Peyer's patch (tissue), 4 donors: Measurements from ENCODE around the gene TM9SF4. TPM values are rescaled to one million over a fixed set of nuclear protein-coding genes. Genes with fewer than 3 reads are reported as not detected.
A peak's percentile ranks its signal among the peaks of the same experiment; 100 is the strongest.

Source experiments
- DNase-seq, 3 donors: peaks; one replicate each; pipeline ENCODE4 v3.0.0-alpha.2; 2017 to 2019
- H3K27ac ChIP-seq, 4 donors: fragments of 200-600 bp; sonication (generic); one replicate each; pipeline ENCODE4 v1.5.1; 2016 to 2019
- H3K27me3 ChIP-seq, 2 donors: fragments of 200-600 bp; sonication (generic); one replicate each; pipeline ENCODE4 v1.5.1; 2019
- H3K36me3 ChIP-seq, 3 donors: fragments of 200-600 bp; sonication (generic); one replicate each; pipeline ENCODE4 v1.5.1; 2016 to 2019
- H3K4me1 ChIP-seq, 4 donors: fragments of 200-600 bp; sonication (generic); one replicate each; pipeline ENCODE4 v1.5.1; 2016 to 2019
- H3K4me3 ChIP-seq, 4 donors: fragments of 200-600 bp; sonication (generic); 1 replicate in 3 of 4; 2 replicates in 1 of 4; pipeline ENCODE4 v1.5.1; 2016 to 2019; ENCODE audit warnings: mild to moderate bottlenecking in 1 of 4
- H3K9me3 ChIP-seq, 4 donors: fragments of 200-600 bp; sonication (generic); one replicate each; pipeline ENCODE4 v1.5.1; 2016 to 2019; ENCODE audit warnings: mild to moderate bottlenecking in 1 of 4
- POLR2A ChIP-seq, 2 donors: fragments of 450-650 bp; IDR thresholded peaks; one replicate each; pipeline ENCODE4 v1.5.1; 2017; ENCODE audit warnings: antibody characterized with exemption in 2 of 2, mild to moderate bottlenecking in 2 of 2, moderate library complexity in 2 of 2
- total RNA-seq, 4 donors: library from RNA; depleted of rRNA; stranded (reverse); fragments of >200 nt; gene quantifications; one replicate each; pipeline ENCODE4 v1.1.0, GENCODE V29; 2016
- TF ChIP-seq, protein P1 (sequence below), 6 experiments: fragments of 450-650 bp in 4 of 6; fragments of 200-600 bp in 2 of 6; sonication (generic) in 1 of 6; IDR thresholded peaks; one replicate each; pipeline ENCODE4 v1.5.1; 2017 to 2019; ENCODE audit warnings: antibody characterized with exemption in 6 of 6, mild to moderate bottlenecking in 3 of 6, moderate library complexity in 1 of 6

Gene TM9SF4
- total RNA-seq, 4 donors from 2014 or later, result 28.9 to 59.5 (median 45.5) TPM

DNA sequence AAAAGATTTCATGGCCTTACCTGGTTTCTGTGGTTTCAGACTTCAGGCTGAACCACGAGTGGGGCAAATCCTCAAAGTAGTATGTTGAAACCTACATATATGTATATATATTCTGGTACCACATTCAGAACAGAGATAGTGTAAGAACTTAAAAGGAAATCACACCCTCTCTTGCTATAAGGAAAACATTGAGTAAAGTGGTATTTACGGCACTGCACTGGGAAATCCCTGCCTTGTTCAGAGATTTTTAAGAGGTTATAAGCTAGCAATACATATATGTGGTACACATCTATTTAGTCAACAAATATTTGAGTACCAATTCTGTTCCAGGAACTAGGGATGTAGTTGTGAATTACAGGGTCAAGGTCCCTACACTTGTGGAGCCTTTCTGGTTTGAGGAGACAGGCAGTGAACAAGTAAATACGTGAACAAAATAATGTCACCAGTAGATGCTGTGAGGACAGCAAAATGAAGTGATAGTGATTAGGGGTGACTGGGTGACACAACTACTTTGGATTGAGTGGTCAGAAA, 1.7 kb downstream of the TM9SF4 start:
- no peaks in the 10 kb centered on the region for H3K27me3 ChIP-seq
- H3K27ac ChIP-seq, result peak overlapping the region in 3 of 4 donors; percentile 23 to 94 (median 50)
- H3K9me3 ChIP-seq, result no peaks in the 10 kb centered on the region
- peak overlapping the region in 1 of 4 donors; percentile 96 for H3K4me3 ChIP-seq
- H3K4me1 ChIP-seq, result peaks cover 0 to 31% (median 3%) of the 10 kb centered on the region in 4 donors
- TF ChIP-seq, protein P1, sequence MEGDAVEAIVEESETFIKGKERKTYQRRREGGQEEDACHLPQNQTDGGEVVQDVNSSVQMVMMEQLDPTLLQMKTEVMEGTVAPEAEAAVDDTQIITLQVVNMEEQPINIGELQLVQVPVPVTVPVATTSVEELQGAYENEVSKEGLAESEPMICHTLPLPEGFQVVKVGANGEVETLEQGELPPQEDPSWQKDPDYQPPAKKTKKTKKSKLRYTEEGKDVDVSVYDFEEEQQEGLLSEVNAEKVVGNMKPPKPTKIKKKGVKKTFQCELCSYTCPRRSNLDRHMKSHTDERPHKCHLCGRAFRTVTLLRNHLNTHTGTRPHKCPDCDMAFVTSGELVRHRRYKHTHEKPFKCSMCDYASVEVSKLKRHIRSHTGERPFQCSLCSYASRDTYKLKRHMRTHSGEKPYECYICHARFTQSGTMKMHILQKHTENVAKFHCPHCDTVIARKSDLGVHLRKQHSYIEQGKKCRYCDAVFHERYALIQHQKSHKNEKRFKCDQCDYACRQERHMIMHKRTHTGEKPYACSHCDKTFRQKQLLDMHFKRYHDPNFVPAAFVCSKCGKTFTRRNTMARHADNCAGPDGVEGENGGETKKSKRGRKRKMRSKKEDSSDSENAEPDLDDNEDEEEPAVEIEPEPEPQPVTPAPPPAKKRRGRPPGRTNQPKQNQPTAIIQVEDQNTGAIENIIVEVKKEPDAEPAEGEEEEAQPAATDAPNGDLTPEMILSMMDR (IDR thresholded peaks at IDR 0.05), result no peak
- TF ChIP-seq POLR2A (IDR thresholded peaks at IDR 0.05), result no peak
- peaks cover 0 to 6% (median 0%) of the 10 kb centered on the region in 3 donors for H3K36me3 ChIP-seq
- DNase-seq, result no peak

DNA sequence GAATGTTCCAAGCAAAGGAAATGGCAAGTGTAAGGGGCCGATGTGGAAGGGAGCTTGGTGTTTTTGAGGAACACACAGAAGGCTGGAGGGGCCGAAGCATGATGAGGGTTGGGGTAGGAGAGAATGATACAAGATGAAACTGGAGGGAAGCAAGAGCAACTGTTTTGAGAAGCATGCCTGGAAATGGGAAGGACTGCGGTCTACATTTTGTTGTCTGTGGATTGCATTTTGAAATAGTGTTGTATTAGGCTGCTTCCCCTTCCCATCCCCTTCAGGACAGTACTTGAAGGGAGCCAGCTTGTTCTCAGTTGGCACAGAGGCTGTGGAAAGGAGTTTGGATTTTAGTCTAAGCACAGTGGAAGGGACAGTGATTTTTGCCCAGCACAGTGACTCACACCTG, 2.2 kb downstream of the TM9SF4 start:
- peaks cover 0 to 32% (median 3%) of the 10 kb centered on the region in 4 donors for H3K4me1 ChIP-seq
- peak overlapping the region in 3 of 4 donors; percentile 23 to 94 (median 50) for H3K27ac ChIP-seq
- H3K36me3 ChIP-seq, result peaks cover 0 to 6% (median 0%) of the 10 kb centered on the region in 3 donors
- H3K9me3 ChIP-seq, result no peaks in the 10 kb centered on the region
- TF ChIP-seq POLR2A (IDR thresholded peaks at IDR 0.05), result no peak
- TF ChIP-seq, protein P1 (IDR thresholded peaks at IDR 0.05), result no peak
- no peak for DNase-seq
- H3K4me3 ChIP-seq, result no peak overlapping the region
- H3K27me3 ChIP-seq, result no peaks in the 10 kb centered on the region

DNA sequence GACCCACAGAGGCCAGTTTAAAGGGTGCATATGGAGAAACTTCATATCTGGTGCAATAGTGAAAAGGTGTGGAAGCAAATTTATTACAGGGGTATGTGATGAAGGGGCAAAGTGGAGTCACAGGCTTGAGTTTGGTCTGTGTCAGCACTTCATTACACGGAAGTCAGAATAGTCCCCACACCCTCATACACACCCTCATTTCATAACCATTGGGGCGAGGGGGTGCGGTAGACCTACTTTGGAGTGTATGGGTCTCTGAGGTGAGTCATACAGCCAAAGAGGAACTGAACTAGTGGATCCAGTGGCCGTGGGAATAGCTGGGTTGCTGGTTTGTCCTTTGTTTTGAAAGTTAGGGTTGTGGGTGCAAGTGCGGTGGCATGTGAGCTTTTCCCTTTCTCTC, 3.3 kb downstream of the TM9SF4 start:
- DNase-seq, result peak in 2 of 3 donors; percentile 69 to 85
- peaks cover 0 to 35% (median 3%) of the 10 kb centered on the region in 4 donors for H3K4me1 ChIP-seq
- no peaks in the 10 kb centered on the region for H3K27me3 ChIP-seq
- H3K36me3 ChIP-seq, result peaks cover 0 to 6% (median 0%) of the 10 kb centered on the region in 3 donors
- no peak overlapping the region for H3K4me3 ChIP-seq
- H3K9me3 ChIP-seq, result no peaks in the 10 kb centered on the region
- peak overlapping the region in 3 of 4 donors; percentile 23 to 94 (median 50) for H3K27ac ChIP-seq
- TF ChIP-seq, protein P1 (IDR thresholded peaks at IDR 0.05), result no peak
- TF ChIP-seq POLR2A (IDR thresholded peaks at IDR 0.05), result peak in 1 of 2 donors; percentile 28

DNA sequence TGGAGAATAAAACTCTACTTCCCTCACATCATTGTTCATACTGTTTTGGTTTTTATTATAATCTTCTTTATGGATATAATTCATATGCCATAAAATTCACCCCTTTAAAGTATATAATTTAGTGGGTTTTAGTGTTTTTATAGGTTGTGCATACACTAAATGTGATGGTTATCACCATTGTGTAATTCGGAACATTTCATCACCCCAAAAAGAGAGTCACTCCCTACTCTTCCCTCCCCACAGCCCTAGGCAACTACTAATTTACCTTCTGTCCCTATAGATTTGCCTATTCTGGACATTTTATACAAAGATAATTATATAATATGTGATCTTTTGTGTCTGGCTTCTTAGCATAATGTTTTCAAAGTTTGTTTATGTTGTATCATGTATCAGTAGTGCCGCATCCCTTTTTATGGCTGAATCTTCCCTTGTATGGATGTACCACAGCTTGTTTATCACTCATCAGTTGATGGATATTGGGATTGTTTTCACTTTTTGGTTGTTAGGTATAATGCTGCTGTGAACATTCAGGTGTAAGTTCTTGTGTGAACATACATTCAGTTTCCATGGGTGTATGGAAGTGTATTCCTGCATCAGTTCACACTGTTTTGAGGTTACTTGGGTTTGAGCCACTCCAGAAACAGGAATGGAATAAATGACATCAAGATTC, 4.2 kb downstream of the TM9SF4 start:
- no peak for TF ChIP-seq POLR2A (IDR thresholded peaks at IDR 0.05)
- TF ChIP-seq, protein P1 (IDR thresholded peaks at IDR 0.05), result no peak
- no peak for DNase-seq
- Histone ChIP-seq H3K27me3 (no peaks in the 10 kb centered on the region), H3K27ac (peak overlapping the region in 1 of 4 donors; percentile 14), H3K36me3 (peaks cover 0 to 6% (median 0%) of the 10 kb centered on the region in 3 donors), H3K9me3 (no peaks in the 10 kb centered on the region), H3K4me3 (no peak overlapping the region), H3K4me1 (peaks cover 0 to 35% (median 3%) of the 10 kb centered on the region in 4 donors)

DNA sequence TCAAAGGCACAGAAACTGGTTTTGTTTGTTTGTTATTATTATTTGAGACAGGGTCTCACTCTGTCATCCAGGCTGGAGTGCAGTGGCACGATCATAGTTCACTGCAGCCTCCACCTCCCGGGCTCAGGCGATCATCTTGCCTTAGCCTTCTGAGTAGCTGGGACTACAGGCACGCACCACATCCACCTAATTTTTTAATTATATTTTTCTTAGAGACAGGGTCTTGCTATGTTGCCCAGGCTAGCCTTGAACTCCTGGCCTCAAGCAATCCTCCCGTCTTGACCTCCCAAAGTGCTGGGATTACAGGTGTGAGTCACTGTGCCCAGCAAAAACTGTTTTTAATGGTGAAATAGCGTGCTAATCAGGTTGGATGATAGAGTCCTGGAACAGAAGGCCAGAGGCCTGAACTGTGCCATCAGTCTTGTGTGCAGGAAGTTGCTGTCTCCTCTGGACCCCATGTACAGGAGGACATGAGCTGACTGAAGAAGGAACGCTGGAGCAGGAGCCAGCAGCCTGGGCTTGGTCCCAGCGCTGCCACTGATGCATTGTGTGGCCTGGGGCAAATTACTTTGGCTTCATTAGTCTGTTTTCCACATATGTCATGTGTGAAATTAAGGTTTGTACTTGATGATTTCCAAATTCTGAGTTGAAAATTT, 4.9 kb downstream of the TM9SF4 start:
- H3K27me3 ChIP-seq, result no peaks in the 10 kb centered on the region
- TF ChIP-seq, protein P1 (IDR thresholded peaks at IDR 0.05), result no peak
- no peak for TF ChIP-seq POLR2A (IDR thresholded peaks at IDR 0.05)
- H3K4me1 ChIP-seq, result peaks cover 0 to 35% (median 3%) of the 10 kb centered on the region in 4 donors
- no peaks in the 10 kb centered on the region for H3K9me3 ChIP-seq
- H3K27ac ChIP-seq, result no peak overlapping the region
- H3K4me3 ChIP-seq, result no peak overlapping the region
- peaks cover 0 to 6% (median 0%) of the 10 kb centered on the region in 3 donors for H3K36me3 ChIP-seq
- no peak for DNase-seq
